Transverse colon (tissue), 4 donors: Measurements from ENCODE around the gene LYRM9. TPM values are rescaled to one million over a fixed set of nuclear protein-coding genes. Genes with fewer than 3 reads are reported as not detected.
"Not testable (repeated sequence)": the region's sequence is repeated elsewhere in the genome, so short reads cannot be mapped to it uniquely, and the experiment has no call there.

Source experiments
- DNase-seq: peaks from one replicate; pipeline ENCODE4 v3.0.0-alpha.2; 2019
- H3K27ac ChIP-seq, 4 donors: fragments of 200-600 bp; sonication (generic); 2 replicates each; pipeline ENCODE4 v1.5.1; 2016 to 2018; ENCODE audit warnings: inconsistent platforms in 4 of 4
- H3K27me3 ChIP-seq: fragments of 200-600 bp; sonication (generic); 2 replicates; pipeline ENCODE4 v1.5.1; 2017; ENCODE audit warnings: inconsistent platforms
- H3K36me3 ChIP-seq, 4 donors: fragments of 200-600 bp; sonication (generic); 2 replicates each; pipeline ENCODE4 v1.5.1; 2017 to 2019; ENCODE audit warnings: inconsistent platforms in 4 of 4
- H3K4me1 ChIP-seq, 4 donors: fragments of 200-600 bp; sonication (generic); 2 replicates each; pipeline ENCODE4 v1.5.1; 2017 to 2020; ENCODE audit warnings: inconsistent platforms in 4 of 4
- H3K4me3 ChIP-seq, 4 donors: fragments of 200-600 bp; sonication (generic); 1 replicate in 1 of 4; 2 replicates in 3 of 4; pipeline versions ENCODE4 v1.5.1 to v1.6.1; 2017 to 2019; ENCODE audit warnings: inconsistent platforms in 4 of 4
- H3K9me3 ChIP-seq, 2 donors: fragments of 200-600 bp; sonication (generic); 2 replicates each; pipeline ENCODE4 v1.5.1; 2017 to 2019; ENCODE audit warnings: inconsistent platforms in 2 of 2
- EP300 ChIP-seq: sonication (generic); formaldehyde crosslinking; IDR thresholded peaks from one replicate; pipeline ENCODE4 v1.6.1; 2017; ENCODE audit warnings: antibody characterized with exemption, low read depth
- POLR2A ChIP-seq: fragments of 450-650 bp; IDR thresholded peaks from one replicate; pipeline ENCODE4 v1.6.1; 2016; ENCODE audit warnings: antibody characterized with exemption, mild to moderate bottlenecking, moderate library complexity
- POLR2AphosphoS5 ChIP-seq, 3 donors: sonication (generic); formaldehyde crosslinking; IDR thresholded peaks; one replicate each; pipeline ENCODE4 v1.6.1; 2016; ENCODE audit warnings: antibody characterized with exemption in 3 of 3
- WGBS, 2 donors: methylation state at CpG; one replicate each; pipeline ENCODE4 v1.1.5; 2018; ENCODE audit warnings: low coverage in 1 of 2; 5-methylcytosine and 5-hydroxymethylcytosine counted together
- in situ Hi-C, 4 donors: fragments of 200-750 bp; cut with MboI; loops; one replicate each; pipeline versions ENCODE4 v1.15.0 to v1.15.1; 2017; ENCODE audit warnings: low sequenced_read_pairs in 3 of 4, low pct_ligation_motif_present in 1 of 4, low pct_unique_long_range_greater_than_20kb in 1 of 4
- intact Hi-C: fragments of 100-400 bp; cut with DNase I; formaldehyde crosslinking; loops from one replicate; pipeline ENCODE4 v1.15.1; 2023; ENCODE audit warnings: low total_unique reads
- total RNA-seq, 4 donors: library from RNA; depleted of rRNA; stranded (reverse); fragments of >200 nt; gene quantifications; one replicate each; pipeline ENCODE4 v1.1.0, GENCODE V29; 2016
- TF ChIP-seq, protein P1 (sequence below), 5 experiments: fragments of 200-600 bp in 3 of 5; fragments of 450-650 bp in 2 of 5; sonication (generic) in 3 of 5; IDR thresholded peaks; 1 replicate in 2 of 5; 2 replicates in 3 of 5; pipeline ENCODE4 v1.5.1; 2016 to 2017; ENCODE audit warnings: antibody characterized with exemption in 5 of 5, inconsistent platforms in 3 of 5, mild to moderate bottlenecking in 2 of 5, moderate library complexity in 1 of 5

LYRM9 gene
- total RNA-seq, 4 donors from 2014 or later, result 2.6 to 33.0 (median 12.1) TPM

DNA sequence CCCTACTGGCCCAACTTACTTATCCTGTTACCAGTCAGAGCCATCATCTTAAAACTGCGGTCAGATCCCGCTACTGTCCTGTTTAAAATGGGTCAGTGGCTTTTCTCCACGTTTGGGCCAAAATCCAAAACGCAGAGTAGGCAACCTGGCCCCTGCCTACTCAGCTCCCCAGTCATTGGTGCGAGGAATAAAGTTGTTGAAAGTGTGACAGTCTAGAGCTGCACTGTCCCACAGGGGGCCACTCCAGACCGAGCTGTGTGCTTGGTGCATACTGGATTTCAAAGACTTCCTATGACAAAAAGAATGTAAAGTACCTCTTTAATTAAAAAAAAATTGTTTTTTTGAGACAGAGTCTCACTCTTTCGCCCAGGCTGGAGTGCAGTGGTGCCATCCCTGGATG lies 21.2 kb upstream of the LYRM9 start:
- no peak overlapping the region for H3K4me3 ChIP-seq
- peaks cover 4% of the 10 kb centered on the region for H3K27me3 ChIP-seq
- in situ Hi-C loops, result no loop called here
- H3K9me3 ChIP-seq, result no peaks in the 10 kb centered on the region
- H3K36me3 ChIP-seq, result no peaks in the 10 kb centered on the region
- 73 to 87% methylated on average over 3 to 7 of the region's 7 CpGs for WGBS, 2 donors
- no peaks in the 10 kb centered on the region for H3K4me1 ChIP-seq
- DNase-seq, result no peak
- TF ChIP-seq EP300, result no peak
- TF ChIP-seq POLR2AphosphoS5 (IDR thresholded peaks at IDR 0.05), result no peak
- no peak for TF ChIP-seq POLR2A
- TF ChIP-seq, protein P1, sequence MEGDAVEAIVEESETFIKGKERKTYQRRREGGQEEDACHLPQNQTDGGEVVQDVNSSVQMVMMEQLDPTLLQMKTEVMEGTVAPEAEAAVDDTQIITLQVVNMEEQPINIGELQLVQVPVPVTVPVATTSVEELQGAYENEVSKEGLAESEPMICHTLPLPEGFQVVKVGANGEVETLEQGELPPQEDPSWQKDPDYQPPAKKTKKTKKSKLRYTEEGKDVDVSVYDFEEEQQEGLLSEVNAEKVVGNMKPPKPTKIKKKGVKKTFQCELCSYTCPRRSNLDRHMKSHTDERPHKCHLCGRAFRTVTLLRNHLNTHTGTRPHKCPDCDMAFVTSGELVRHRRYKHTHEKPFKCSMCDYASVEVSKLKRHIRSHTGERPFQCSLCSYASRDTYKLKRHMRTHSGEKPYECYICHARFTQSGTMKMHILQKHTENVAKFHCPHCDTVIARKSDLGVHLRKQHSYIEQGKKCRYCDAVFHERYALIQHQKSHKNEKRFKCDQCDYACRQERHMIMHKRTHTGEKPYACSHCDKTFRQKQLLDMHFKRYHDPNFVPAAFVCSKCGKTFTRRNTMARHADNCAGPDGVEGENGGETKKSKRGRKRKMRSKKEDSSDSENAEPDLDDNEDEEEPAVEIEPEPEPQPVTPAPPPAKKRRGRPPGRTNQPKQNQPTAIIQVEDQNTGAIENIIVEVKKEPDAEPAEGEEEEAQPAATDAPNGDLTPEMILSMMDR (IDR thresholded peaks at IDR 0.05), result no peak
- intact Hi-C loops, result no loop called here
- H3K27ac ChIP-seq, result no peak overlapping the region

GRCh38 chr17:27912964-27913363 lies 19.8 kb upstream of the LYRM9 start:
- WGBS, 2 donors, result 44 to 73% methylated on average over 1 to 2 of the region's 2 CpGs
- Histone ChIP-seq H3K4me3 (no peak overlapping the region), H3K27ac (no peak overlapping the region), H3K9me3 (no peaks in the 10 kb centered on the region), H3K27me3 (peaks cover 4% of the 10 kb centered on the region), H3K36me3 (no peaks in the 10 kb centered on the region), H3K4me1 (no peaks in the 10 kb centered on the region)
- no peak for DNase-seq
- TF ChIP-seq POLR2A (no peak), EP300 (no peak)
- TF ChIP-seq, protein P1 (IDR thresholded peaks at IDR 0.05), result no peak
- in situ Hi-C loops, result no loop called here
- intact Hi-C loops, result no loop called here

GRCh38 chr17:27912299-27912698 lies 19.1 kb upstream of the LYRM9 start:
- H3K27me3 ChIP-seq, H3K27ac ChIP-seq, intact Hi-C loops, H3K4me3 ChIP-seq, in situ Hi-C loops, H3K36me3 ChIP-seq, DNase-seq, H3K4me1 ChIP-seq, H3K9me3 ChIP-seq: not testable (repeated sequence)
- 55% methylated on average over 2 of the region's 3 CpGs; no CpG with 5 or more reads in 1 of the 2 donors for WGBS, 2 donors

GRCh38 chr17:27907976-27908558 lies 14.9 kb upstream of the LYRM9 start:
- intact Hi-C loops (no loop called here), in situ Hi-C loops (no loop called here)
- no peak for TF ChIP-seq EP300
- no peak for TF ChIP-seq POLR2AphosphoS5 (IDR thresholded peaks at IDR 0.05)
- TF ChIP-seq, protein P1 (IDR thresholded peaks at IDR 0.05), result no peak
- TF ChIP-seq POLR2A, result no peak
- DNase-seq, result no peak
- no peaks in the 10 kb centered on the region for H3K27me3 ChIP-seq
- no peak overlapping the region for H3K27ac ChIP-seq
- H3K4me3 ChIP-seq, result no peak overlapping the region
- no peaks in the 10 kb centered on the region for H3K36me3 ChIP-seq
- no peaks in the 10 kb centered on the region for H3K9me3 ChIP-seq
- 87 to 88% methylated on average over 3 to 4 of the region's 4 CpGs for WGBS, 2 donors
- H3K4me1 ChIP-seq, result no peaks in the 10 kb centered on the region

GRCh38 chr17:27906623-27907022 lies 13.5 kb upstream of the LYRM9 start:
- no peak overlapping the region for H3K4me3 ChIP-seq
- TF ChIP-seq POLR2AphosphoS5 (IDR thresholded peaks at IDR 0.05) (no peak), EP300 (no peak), POLR2A (no peak)
- in situ Hi-C loops (no loop called here), intact Hi-C loops (no loop called here)
- no peaks in the 10 kb centered on the region for H3K27me3 ChIP-seq
- no peak for DNase-seq
- no peak overlapping the region for H3K27ac ChIP-seq
- 46% methylated on average over 3 of the region's 3 CpGs; no CpG with 5 or more reads in 1 of the 2 donors for WGBS, 2 donors
- H3K36me3 ChIP-seq, result no peaks in the 10 kb centered on the region
- H3K4me1 ChIP-seq, result no peaks in the 10 kb centered on the region
- H3K9me3 ChIP-seq, result no peaks in the 10 kb centered on the region
